Left lobe of liver (tissue), 2 donors: ENCODE results near the gene SLC27A2. TPM values are rescaled to one million over a fixed set of nuclear protein-coding genes. Genes with fewer than 3 reads are reported as not detected.
A peak's percentile ranks its signal among the peaks of the same experiment; 100 is the strongest.
"Not testable (repeated sequence)": the region's sequence is repeated elsewhere in the genome, so short reads cannot be mapped to it uniquely, and the experiment has no call there.

ENCODE experiments used
- ATAC-seq: fragments of 200-7000 bp; cut with Tn5 transposase; one replicate; pipeline ENCODE4 v1.9.1; 2020; ENCODE audit warnings: mild to moderate bottlenecking, moderate library complexity
- DNase-seq: peaks from one replicate; pipeline ENCODE4 v3.0.0-alpha.2; 2020; ENCODE audit warnings: low spot score
- total RNA-seq: library from RNA; stranded (reverse); gene quantifications from one replicate; pipeline ENCODE4 v1.2.1, GENCODE V29; 2021
- donor health status: DM: no; HTN: no; CAD: no; lungs with moderate emphysema.
- donor health status: DM: no; HTN: yes; CAD: no.

The SLC27A2 gene
- total RNA-seq, 1 donor from 2014 or later = 153 TPM

- not testable (repeated sequence) for DNase-seq, ATAC-seq
These were observed 6.8 kb downstream of the SLC27A2 start for GRCh38 chr15:50188793-50189192.

DNA sequence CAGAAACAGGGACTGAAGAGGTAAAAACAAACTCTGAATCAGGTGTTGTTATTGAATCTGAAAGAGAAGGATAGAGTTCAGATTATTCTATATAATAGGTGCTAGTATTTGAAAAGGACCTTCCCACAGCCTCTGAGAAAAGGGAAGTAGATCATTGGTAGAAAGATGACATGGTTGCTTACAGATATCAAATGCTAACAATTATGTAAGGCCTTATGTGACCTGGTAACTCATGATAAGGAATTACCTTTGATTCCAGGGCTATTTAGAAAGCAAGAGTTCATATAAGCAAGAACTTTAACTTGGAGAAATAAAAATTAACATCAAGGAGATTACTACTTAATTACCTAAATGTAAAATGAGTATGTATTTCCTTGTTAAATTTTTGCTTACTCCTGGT is 7.6 kb downstream of the SLC27A2 start:
- no peak for ATAC-seq
- DNase-seq = no peak

GRCh38 chr15:50190166-50190570 is 8.2 kb downstream of the SLC27A2 start:
- ATAC-seq = peak; percentile 69
- no peak for DNase-seq

GRCh38 chr15:50190723-50191122 is 8.7 kb downstream of the SLC27A2 start:
- DNase-seq (no peak), ATAC-seq (no peak)

- DNase-seq = no peak
- ATAC-seq = no peak
These were observed 10.2 kb downstream of the SLC27A2 start for GRCh38 chr15:50192164-50192563.

- DNase-seq (no peak), ATAC-seq (peak; percentile 16)
These were observed 11.1 kb downstream of the SLC27A2 start for GRCh38 chr15:50192926-50193620.

DNA sequence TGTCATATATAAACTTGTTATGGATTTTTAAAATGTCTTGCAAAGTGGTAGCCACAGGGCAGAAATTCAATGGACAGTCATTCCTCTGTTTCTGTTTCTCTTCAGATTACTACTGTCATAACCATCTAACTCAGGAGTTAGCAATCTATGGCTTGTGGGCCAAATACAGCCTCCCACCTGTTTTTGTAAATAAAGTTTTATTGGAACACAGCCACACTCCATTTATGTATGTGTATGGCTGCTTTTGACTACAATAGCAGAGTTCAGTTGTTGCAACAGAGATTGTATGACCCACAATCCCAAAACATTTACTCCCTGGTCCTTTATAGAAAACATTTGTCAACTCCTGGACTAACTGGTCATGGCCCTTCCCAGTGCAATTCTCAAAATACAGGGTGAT is 20.0 kb downstream of the SLC27A2 start:
- ATAC-seq (no peak), DNase-seq (no peak)

GRCh38 chr15:50206020-50206419 is 24.0 kb downstream of the SLC27A2 start:
- ATAC-seq (peak; percentile 68), DNase-seq (no peak)

GRCh38 chr15:50209809-50210208 is 27.8 kb downstream of the SLC27A2 start:
- ATAC-seq = no peak

DNA sequence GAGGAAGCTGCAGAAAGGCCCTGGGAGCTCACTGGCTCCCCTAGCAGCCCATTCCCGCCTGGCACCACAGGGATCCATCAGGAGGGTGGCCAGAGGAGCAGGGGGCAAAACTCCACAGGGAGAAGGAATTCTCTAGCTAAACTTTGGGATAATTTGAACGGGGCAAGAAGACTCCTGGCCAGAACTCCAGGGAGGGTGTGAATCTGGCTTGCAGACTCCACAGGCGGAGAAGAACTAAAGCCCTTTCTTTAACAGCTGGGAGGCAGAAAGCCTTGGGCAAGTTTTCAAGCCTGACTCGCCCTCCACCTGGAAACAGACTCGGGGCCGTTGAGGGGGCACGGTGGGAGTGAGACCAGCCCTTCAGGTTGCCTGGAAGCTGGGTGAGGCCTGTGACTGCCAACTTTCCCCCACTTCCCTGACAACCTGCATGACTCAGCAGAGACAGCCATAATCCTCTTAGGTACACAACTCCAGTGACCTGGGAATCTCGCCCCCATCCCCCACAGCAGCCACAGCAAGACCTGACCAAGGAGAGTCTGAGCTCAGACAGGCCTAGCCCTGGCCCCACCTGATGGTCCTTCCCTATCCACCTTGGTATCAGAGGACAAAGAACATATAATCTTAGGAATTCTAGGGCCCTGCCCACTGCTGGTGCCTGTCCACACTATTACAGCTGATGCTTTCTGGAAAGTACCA is 28.6 kb downstream of the SLC27A2 start:
- DNase-seq (no peak), ATAC-seq (peak; percentile 21)

More at GRCh38 chr15:50209809-50210208, 27.8 kb downstream of the SLC27A2 start:
- no peak for DNase-seq

GRCh38 chr15:50218291-50218690 is 36.3 kb downstream of the SLC27A2 start:
- DNase-seq = no peak
- ATAC-seq = no peak

DNA sequence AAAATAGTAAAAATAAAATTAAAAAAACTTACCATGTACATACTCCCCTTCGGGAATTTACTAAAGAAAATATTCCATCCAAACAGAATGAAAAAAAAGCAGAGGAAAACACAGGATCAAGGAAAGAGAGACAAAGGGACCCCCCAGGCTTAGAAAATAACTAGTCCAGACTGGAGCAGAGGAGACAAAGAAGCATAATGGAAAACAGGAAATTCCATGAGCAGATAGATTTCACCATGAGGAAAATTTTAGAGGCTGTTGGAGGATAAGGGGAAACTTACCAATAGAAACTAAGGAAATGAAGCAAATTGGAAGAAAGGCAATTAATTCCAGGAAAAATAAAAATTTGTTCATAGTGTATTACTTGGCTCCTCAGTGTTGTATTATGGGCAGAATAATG is 36.7 kb downstream of the SLC27A2 start:
- DNase-seq (no peak), ATAC-seq (no peak)

DNA sequence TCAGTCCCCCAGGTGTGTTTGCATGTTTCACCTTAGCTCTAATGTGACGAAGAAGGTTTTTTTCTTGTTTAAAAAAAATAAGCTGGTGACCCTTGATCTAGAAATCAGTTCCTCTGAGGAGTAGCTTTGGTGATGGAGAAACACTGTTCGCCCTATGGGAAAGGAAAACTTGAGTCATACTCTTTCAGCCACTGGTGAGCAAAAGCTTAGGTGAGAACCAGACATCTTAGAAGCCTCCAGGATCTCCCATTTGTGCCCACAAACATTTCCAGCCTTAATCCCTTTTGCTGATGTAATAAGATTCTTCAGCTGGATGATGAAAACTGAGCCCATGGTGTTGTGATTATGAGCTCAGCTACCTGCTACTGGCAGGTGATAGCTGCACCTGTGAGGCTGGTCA is 37.8 kb downstream of the SLC27A2 start:
- no peak for ATAC-seq

GRCh38 chr15:50222181-50222580 is 40.2 kb downstream of the SLC27A2 start:
- no peak for ATAC-seq
- DNase-seq = no peak

More for the DNA sequence above, 37.8 kb downstream of the SLC27A2 start:
- no peak for DNase-seq

DNA sequence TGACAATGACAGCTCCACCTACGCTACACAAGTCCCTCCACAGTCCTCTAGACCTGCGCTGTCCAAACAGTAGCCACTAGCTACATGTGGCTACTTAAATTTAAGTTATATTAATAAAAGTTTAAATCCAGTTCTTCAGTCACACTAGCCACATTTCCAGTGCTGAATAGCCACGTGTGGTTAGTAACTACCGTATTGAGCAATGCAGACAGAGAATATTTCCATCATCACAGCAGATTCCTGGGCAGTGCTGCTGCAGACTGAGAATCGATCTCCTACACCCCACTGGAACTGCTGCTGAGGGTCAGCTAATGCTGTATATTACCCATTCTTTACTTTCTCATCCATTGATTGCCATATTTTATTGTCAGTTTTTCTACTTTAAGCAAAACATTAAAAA is 42.6 kb downstream of the SLC27A2 start:
- peak; percentile 56 for DNase-seq
- ATAC-seq = peak; percentile 75

DNA sequence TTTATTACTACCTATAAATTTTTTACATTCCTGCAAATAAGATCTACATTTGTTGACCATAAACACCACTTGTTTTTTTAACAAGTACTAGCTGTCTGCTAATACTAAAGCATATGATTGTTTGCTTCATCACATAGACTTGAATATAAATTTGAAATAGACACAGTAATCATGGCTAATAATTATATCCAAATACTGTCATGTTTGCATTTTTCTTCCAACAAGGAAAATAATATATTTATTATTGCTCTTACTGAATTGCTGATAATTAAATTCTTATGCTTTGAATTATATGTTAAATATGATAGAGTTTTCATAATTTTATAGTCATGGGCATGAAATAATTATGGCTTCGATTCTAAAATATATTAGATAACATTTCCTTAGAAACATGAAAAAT is 43.1 kb downstream of the SLC27A2 start:
- DNase-seq = no peak
- ATAC-seq = no peak

DNA sequence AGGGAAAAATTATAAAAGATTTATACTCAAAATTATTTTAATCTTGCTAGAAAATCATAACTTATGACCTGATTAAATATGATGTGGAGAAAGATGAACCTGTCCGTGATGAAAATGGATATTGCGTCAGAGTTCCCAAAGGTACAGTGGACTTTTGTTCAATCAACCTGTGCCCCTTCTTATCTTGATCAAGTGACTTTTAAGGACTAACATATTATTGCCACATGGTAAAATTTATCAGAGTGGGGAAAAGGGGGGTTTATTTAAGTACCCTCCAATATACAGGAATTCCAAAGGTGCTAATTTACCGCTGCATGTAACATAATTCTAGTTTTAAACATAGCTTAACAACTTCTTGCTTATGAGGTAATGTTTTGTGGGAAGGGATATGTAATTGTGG is 43.9 kb downstream of the SLC27A2 start:
- DNase-seq (no peak), ATAC-seq (peak; percentile 42)

DNA sequence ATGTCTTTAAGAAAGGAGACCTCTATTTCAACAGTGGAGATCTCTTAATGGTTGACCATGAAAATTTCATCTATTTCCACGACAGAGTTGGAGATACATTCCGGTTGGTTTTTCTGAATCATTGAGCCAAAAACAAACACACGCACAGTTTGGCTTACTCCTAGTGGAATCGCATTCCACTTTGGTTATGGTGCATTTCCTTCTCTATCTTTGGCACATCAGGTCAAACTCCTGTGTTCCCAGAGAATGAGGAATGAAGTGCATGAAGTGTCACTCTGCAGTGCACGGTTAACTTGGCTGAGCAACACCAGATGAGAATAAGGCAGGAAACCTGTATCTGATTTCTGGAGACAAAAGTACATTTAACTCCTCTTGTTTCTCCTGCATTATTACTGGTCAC is 45.1 kb downstream of the SLC27A2 start:
- DNase-seq (no peak), ATAC-seq (peak; percentile 52)

DNA sequence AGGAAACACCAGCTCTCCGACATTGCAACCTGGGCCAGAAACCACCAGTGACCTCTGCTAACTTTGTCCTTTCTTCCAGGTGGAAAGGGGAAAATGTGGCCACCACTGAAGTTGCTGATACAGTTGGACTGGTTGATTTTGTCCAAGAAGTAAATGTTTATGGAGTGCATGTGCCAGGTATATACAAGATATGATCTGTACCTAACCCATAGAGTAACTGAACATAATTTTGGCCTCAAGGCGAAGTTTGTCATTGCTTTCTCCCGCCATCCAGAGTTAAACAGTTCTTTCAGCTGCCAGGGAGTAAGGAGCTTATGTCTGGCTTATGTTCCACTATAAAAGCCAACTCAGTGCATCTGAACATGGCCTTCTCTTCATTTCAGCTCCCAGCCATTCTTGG is 46.9 kb downstream of the SLC27A2 start:
- ATAC-seq (no peak), DNase-seq (no peak)

- no peak for DNase-seq
- ATAC-seq = no peak
These were observed 47.3 kb downstream of the SLC27A2 start for GRCh38 chr15:50229336-50229735.

DNA sequence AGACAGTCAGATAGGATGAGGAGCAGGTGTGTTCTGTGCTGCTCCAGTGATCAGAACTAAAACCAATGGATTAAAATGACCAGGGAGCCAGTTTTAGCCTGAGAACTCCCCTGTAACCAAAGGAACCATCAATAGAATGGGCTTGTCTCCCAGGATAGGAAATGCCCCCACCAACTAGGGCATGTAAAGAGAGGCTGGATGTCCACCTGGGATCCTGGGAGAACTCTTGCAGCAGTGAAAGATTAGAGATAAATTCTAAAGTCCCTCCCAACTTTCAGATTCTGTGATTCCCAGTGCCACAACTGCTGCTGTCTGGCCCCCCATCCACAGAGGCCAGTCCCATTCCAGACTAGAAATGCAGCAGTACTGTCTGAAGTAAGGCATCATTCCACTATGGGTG is 49.8 kb downstream of the SLC27A2 start:
- no peak for ATAC-seq

DNA sequence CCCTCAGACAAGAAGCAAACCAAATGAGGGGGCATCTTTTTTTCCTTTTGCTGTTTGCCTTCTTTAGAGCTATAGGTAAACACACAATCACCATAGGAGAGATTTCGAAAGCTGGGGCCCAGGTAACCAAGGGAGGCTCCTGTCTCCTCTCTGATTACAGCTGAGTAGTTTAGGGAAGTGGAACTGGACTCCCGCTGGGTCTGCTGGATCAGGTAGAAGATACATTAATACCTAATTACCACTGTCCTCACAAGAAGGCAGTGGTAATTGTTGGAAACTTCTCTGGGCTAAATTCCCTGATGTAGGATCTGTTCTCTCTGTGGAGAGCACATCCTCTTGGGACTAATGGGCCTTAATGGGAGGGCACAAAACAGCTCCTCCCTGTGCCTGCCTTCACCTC is 50.8 kb downstream of the SLC27A2 start:
- ATAC-seq = no peak
- DNase-seq = no peak

More for the DNA sequence above, 49.8 kb downstream of the SLC27A2 start:
- DNase-seq = no peak
